Activated CD4-positive, alpha-beta T cell treated with anti-CD3 and anti-CD28 coated beads, Interleukin-2, amount 50 U/mL, for 16 hours (primary cell): ENCODE results near the gene CCDC88B.
A peak's percentile ranks its signal among the peaks of the same experiment; 100 is the strongest.
"Not testable (repeated sequence)": the region's sequence is repeated elsewhere in the genome, so short reads cannot be mapped to it uniquely, and the experiment has no call there.

Experiments used
- DNase-seq: peaks from one replicate; pipeline ENCODE4 v3.0.0-alpha.2; 2020

The CCDC88B gene

GRCh38 chr11:64305691-64306562 is 34.1 kb upstream of the CCDC88B start:
- DNase-seq, result peak; percentile 87

- no peak for DNase-seq
These were observed 33.5 kb upstream of the CCDC88B start for GRCh38 chr11:64306563-64306875.

- DNase-seq, result no peak
These were observed 33.0 kb upstream of the CCDC88B start for GRCh38 chr11:64306876-64307622.

- not testable (repeated sequence) for DNase-seq
These were observed 32.2 kb upstream of the CCDC88B start for GRCh38 chr11:64307795-64308194.

- no peak for DNase-seq
These were observed 27.1 kb upstream of the CCDC88B start for GRCh38 chr11:64312947-64313346.

- no peak for DNase-seq
These were observed 26.4 kb upstream of the CCDC88B start for GRCh38 chr11:64313491-64314145.

GRCh38 chr11:64314146-64314804 is 25.7 kb upstream of the CCDC88B start:
- DNase-seq, result no peak

GRCh38 chr11:64314805-64315561 is 25.0 kb upstream of the CCDC88B start:
- no peak for DNase-seq

GRCh38 chr11:64315667-64316526 is 24.1 kb upstream of the CCDC88B start:
- DNase-seq, result not testable (repeated sequence)

- DNase-seq, result peak; percentile 74
These were observed 23.2 kb upstream of the CCDC88B start for GRCh38 chr11:64316672-64317324.

- peak; percentile 99 for DNase-seq
These were observed 22.6 kb upstream of the CCDC88B start, which contains the start of gene TRMT112 for GRCh38 chr11:64317325-64317960. Gene TRMT112, minus strand, starts transcription at chr11:64317559. Its CDS starts 33 bp downstream, at chr11:64317526.

GRCh38 chr11:64317961-64318765 is 21.8 kb upstream of the CCDC88B start, which contains the start of gene PRDX5:
Gene PRDX5, plus strand, starts transcription at chr11:64318121. Its CDS starts 95 bp downstream, at chr11:64318216.
- DNase-seq, result peak; percentile 98

- DNase-seq, result no peak
These were observed 20.9 kb upstream of the CCDC88B start for GRCh38 chr11:64318766-64319761.

- DNase-seq, result no peak
These were observed 19.4 kb upstream of the CCDC88B start for GRCh38 chr11:64320556-64320955.

- DNase-seq, result no peak
These were observed 19.0 kb upstream of the CCDC88B start for GRCh38 chr11:64321026-64321425.

- no peak for DNase-seq
These were observed 18.5 kb upstream of the CCDC88B start for GRCh38 chr11:64321533-64321932.

GRCh38 chr11:64322925-64323260 is 17.1 kb upstream of the CCDC88B start:
- no peak for DNase-seq

- DNase-seq, result no peak
These were observed 16.6 kb upstream of the CCDC88B start for GRCh38 chr11:64323373-64323772.
